DOHH2 (cell line): ENCODE results near the gene MRI1.
A peak's percentile ranks its signal among the peaks of the same experiment; 100 is the strongest.

Experiments
- H3F3A ChIP-seq: fragments of 200-600 bp; sonication (generic), shearing (Covaris generic); 2 replicates; pipeline ENCODE4 v1.6.0; 2016; ENCODE audit warnings: antibody characterized with exemption, mild to moderate bottlenecking; ENCODE audit not compliant: control insufficient read depth, insufficient read depth
- H3K27ac ChIP-seq: fragments of 200-600 bp; sonication (generic); 2 replicates; pipeline ENCODE4 v1.5.1; 2014; ENCODE audit warnings: low read depth, mild to moderate bottlenecking, low read length, moderate library complexity
- H3K27me3 ChIP-seq: fragments of 200-600 bp; sonication (generic); 2 replicates; pipeline ENCODE4 v1.6.1; 2014; ENCODE audit warnings: mild to moderate bottlenecking, low read length, mixed read lengths; ENCODE audit not compliant: control insufficient read depth
- H3K36me3 ChIP-seq: fragments of 200-600 bp; sonication (generic); 2 replicates; pipeline ENCODE4 v1.6.1; 2014; ENCODE audit warnings: mild to moderate bottlenecking, low read length, moderate library complexity, mixed read lengths; ENCODE audit not compliant: control insufficient read depth
- H3K4me1 ChIP-seq: fragments of 200-600 bp; sonication (generic); 2 replicates; pipeline ENCODE4 v1.6.1; 2014; ENCODE audit warnings: mild to moderate bottlenecking, low read length, mixed read lengths; ENCODE audit not compliant: control insufficient read depth
- H3K4me2 ChIP-seq: fragments of 200-600 bp; sonication (generic); 2 replicates; pipeline ENCODE4 v1.6.0; 2014; ENCODE audit warnings: mild to moderate bottlenecking, low read length, moderate library complexity
- H3K4me3 ChIP-seq: fragments of 200-600 bp; sonication (generic); 2 replicates; pipeline ENCODE4 v1.5.1; 2014; ENCODE audit warnings: mild to moderate bottlenecking, low read length, mixed read lengths
- H3K79me2 ChIP-seq: fragments of 200-600 bp; sonication (generic); 2 replicates; pipeline ENCODE4 v1.6.1; 2014; ENCODE audit warnings: mild to moderate bottlenecking, low read length, mixed read lengths; ENCODE audit not compliant: control insufficient read depth
- H3K9me2 ChIP-seq: fragments of 200-600 bp; sonication (generic); replicated peaks from 2 replicates; pipeline ENCODE4 v1.6.1; 2014; ENCODE audit warnings: mild to moderate bottlenecking, low read length, mixed read lengths; ENCODE audit not compliant: control insufficient read depth
- H3K9me3 ChIP-seq: fragments of 200-600 bp; sonication (generic); 2 replicates; pipeline ENCODE4 v1.6.1; 2014; ENCODE audit warnings: antibody characterized with exemption, low read length, mixed read lengths; ENCODE audit not compliant: control insufficient read depth, insufficient read depth
- H4K20me1 ChIP-seq: fragments of 200-600 bp; sonication (generic); 2 replicates; pipeline ENCODE4 v1.6.0; 2014; ENCODE audit warnings: low read depth, mild to moderate bottlenecking, antibody characterized with exemption, low read length, moderate library complexity; ENCODE audit not compliant: control insufficient read depth, insufficient read depth
- CTCF ChIP-seq: fragments of 200-600 bp; sonication (generic); IDR thresholded peaks from one replicate; pipeline ENCODE4 v1.5.1; 2014; ENCODE audit warnings: antibody characterized with exemption, mild to moderate bottlenecking, low read depth, low read length; ENCODE audit not compliant: poor library complexity, severe bottlenecking
- EZH2phosphoT487 ChIP-seq: fragments of 200-600 bp; sonication (generic); IDR thresholded peaks from 2 replicates; pipeline ENCODE4 v1.6.1; 2017; ENCODE audit warnings: borderline replicate concordance, mild to moderate bottlenecking, antibody characterized with exemption, low read length, moderate library complexity, mixed read lengths

Gene MRI1

GRCh38 chr19:13744174-13744573 is 20.1 kb upstream of the MRI1 start:
- H3K27ac ChIP-seq: no peak overlapping the region
- H3K36me3 ChIP-seq: peaks cover 3% of the 10 kb centered on the region; the same call in 1 of the 2 replicates
- peaks cover 14% of the 10 kb centered on the region for H3K79me2 ChIP-seq
- H3K9me2 ChIP-seq: no peaks in the 10 kb centered on the region
- H3F3A ChIP-seq: no peaks in the 10 kb centered on the region
- no peaks in the 10 kb centered on the region for H3K27me3 ChIP-seq
- no peaks in the 10 kb centered on the region for H4K20me1 ChIP-seq
- no peaks in the 10 kb centered on the region; the same call in 1 of the 2 replicates for H3K9me3 ChIP-seq
- H3K4me1 ChIP-seq: peaks cover 16% of the 10 kb centered on the region
- H3K4me3 ChIP-seq: no peak overlapping the region
- H3K4me2 ChIP-seq: no peak overlapping the region
- TF ChIP-seq EZH2phosphoT487: no peak

GRCh38 chr19:13747098-13747453 is 17.2 kb upstream of the MRI1 start:
- no peak overlapping the region for H3K27ac ChIP-seq
- peaks cover 18% of the 10 kb centered on the region for H3K4me1 ChIP-seq
- no peaks in the 10 kb centered on the region for H3K9me2 ChIP-seq
- H3K79me2 ChIP-seq: peaks cover 26% of the 10 kb centered on the region
- no peaks in the 10 kb centered on the region for H4K20me1 ChIP-seq
- no peaks in the 10 kb centered on the region for H3F3A ChIP-seq
- peaks cover 9% of the 10 kb centered on the region for H3K36me3 ChIP-seq
- peak overlapping the region; percentile 84 for H3K4me2 ChIP-seq
- TF ChIP-seq CTCF (no peak), EZH2phosphoT487 (no peak)
- H3K9me3 ChIP-seq: no peaks in the 10 kb centered on the region; the same call in 1 of the 2 replicates
- no peaks in the 10 kb centered on the region for H3K27me3 ChIP-seq
- peak overlapping the region; percentile 96 for H3K4me3 ChIP-seq

DNA sequence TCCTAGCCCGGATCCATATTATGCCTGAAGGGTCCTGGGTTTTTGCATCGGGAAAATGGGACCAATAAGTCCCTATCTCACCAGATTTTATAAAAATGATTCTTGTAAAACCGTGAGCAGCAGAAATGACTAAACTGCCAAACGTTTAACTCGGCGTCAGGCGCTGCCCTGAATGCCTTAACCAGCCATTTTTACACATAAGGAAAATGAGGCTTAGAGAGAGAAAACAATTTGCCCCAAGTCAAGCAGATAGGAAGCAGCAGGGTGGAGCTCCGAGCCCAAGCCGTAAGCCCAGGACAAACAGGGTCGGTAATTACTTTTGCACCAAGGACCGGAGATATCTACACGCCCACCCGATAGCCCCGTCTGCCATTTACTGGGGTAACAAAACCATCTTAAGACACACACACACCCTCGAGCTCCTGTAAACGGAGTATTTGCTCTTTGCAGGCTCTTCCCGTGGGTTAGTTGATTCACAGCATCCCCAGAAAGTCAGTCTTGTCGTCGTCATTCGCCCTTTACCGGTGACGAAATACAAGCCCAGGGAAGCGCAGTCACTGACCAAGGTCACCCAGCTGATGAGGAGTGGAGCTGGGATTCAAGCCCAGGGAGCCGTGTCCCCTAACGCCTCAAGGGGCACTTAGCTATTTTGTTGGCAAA is 16.0 kb upstream of the MRI1 start:
- H3K36me3 ChIP-seq: peaks cover 16% of the 10 kb centered on the region
- H3K9me2 ChIP-seq: no peaks in the 10 kb centered on the region
- H4K20me1 ChIP-seq: no peaks in the 10 kb centered on the region

More for the DNA sequence above, 16.0 kb upstream of the MRI1 start:
- Histone ChIP-seq H3K4me1 (peaks cover 18% of the 10 kb centered on the region), H3K79me2 (peaks cover 26% of the 10 kb centered on the region), H3F3A (no peaks in the 10 kb centered on the region), H3K9me3 (no peaks in the 10 kb centered on the region; the same call in 1 of the 2 replicates), H3K27ac (peak overlapping the region; percentile 31; the same call in 1 of the 2 replicates), H3K4me2 (peak overlapping the region; percentile 78), H3K4me3 (peak overlapping the region; percentile 96), H3K27me3 (no peaks in the 10 kb centered on the region)
- no peak for TF ChIP-seq CTCF
